Parathyroid adenoma (tissue), 2 donors: ENCODE measurements around the gene MYO15B.
A peak's percentile ranks its signal among the peaks of the same experiment; 100 is the strongest.
"Not testable (repeated sequence)": the region's sequence is repeated elsewhere in the genome, so short reads cannot be mapped to it uniquely, and the experiment has no call there.

Experiments
- H2AFZ ChIP-seq: fragments of 300-600 bp; sonication (generic); one replicate; pipeline ENCODE4 v1.7.0; 2017; ENCODE audit warnings: antibody characterized with exemption, mild to moderate bottlenecking
- H3K27ac ChIP-seq: fragments of 300-600 bp; sonication (generic); one replicate; pipeline ENCODE4 v1.7.0; 2017
- H3K27me3 ChIP-seq: fragments of 300-600 bp; sonication (generic); one replicate; pipeline ENCODE4 v1.7.0; 2017; ENCODE audit warnings: low read length; ENCODE audit not compliant: control insufficient read depth, insufficient read depth
- H3K36me3 ChIP-seq: fragments of 300-600 bp; sonication (generic); one replicate; pipeline ENCODE4 v1.7.0; 2017; ENCODE audit warnings: low read length; ENCODE audit not compliant: control insufficient read depth, insufficient read depth
- H3K4me1 ChIP-seq: fragments of 300-600 bp; sonication (generic); one replicate; pipeline ENCODE4 v1.7.0; 2017; ENCODE audit warnings: control low read depth
- H3K4me2 ChIP-seq: fragments of 300-600 bp; sonication (generic); one replicate; pipeline ENCODE4 v1.7.0; 2017; ENCODE audit warnings: low read length
- H3K4me3 ChIP-seq: fragments of 300-600 bp; sonication (generic); one replicate; pipeline ENCODE4 v1.7.0; 2017; ENCODE audit warnings: low read depth, low read length
- H3K79me2 ChIP-seq: fragments of 300-600 bp; sonication (generic); one replicate; pipeline ENCODE4 v1.7.0; 2017; ENCODE audit warnings: control low read depth
- H3K9ac ChIP-seq: fragments of 300-600 bp; sonication (generic); one replicate; pipeline ENCODE4 v1.7.0; 2017; ENCODE audit warnings: mild to moderate bottlenecking
- H3K9me3 ChIP-seq: fragments of 300-600 bp; sonication (generic); one replicate; pipeline ENCODE4 v1.7.0; 2017; ENCODE audit warnings: low read length; ENCODE audit not compliant: control insufficient read depth
- CTCF ChIP-seq: fragments of 300-600 bp; sonication (generic); IDR thresholded peaks from one replicate; pipeline ENCODE4 v1.7.0; 2017; ENCODE audit warnings: antibody characterized with exemption, mild to moderate bottlenecking
- donor health status: primary hyperparathyroidism.

The MYO15B gene

GRCh38 chr17:75637143-75637538 lies 49.5 kb downstream of the MYO15B start:
- Histone ChIP-seq H2AFZ (no peak overlapping the region), H3K27ac (no peak overlapping the region), H3K4me3 (no peak overlapping the region), H3K27me3 (no peaks in the 10 kb centered on the region), H3K36me3 (no peaks in the 10 kb centered on the region), H3K4me1 (peaks cover 44% of the 10 kb centered on the region), H3K9ac (no peak overlapping the region), H3K4me2 (peak overlapping the region; percentile 20), H3K9me3 (no peaks in the 10 kb centered on the region), H3K79me2 (peaks cover 2% of the 10 kb centered on the region)
- TF ChIP-seq CTCF: no peak

- no peaks in the 10 kb centered on the region for H3K9me3 ChIP-seq
- no peak overlapping the region for H3K9ac ChIP-seq
- peak overlapping the region; percentile 20 for H3K4me2 ChIP-seq
- no peak overlapping the region for H2AFZ ChIP-seq
- no peaks in the 10 kb centered on the region for H3K27me3 ChIP-seq
- H3K79me2 ChIP-seq: peaks cover 2% of the 10 kb centered on the region
- no peak overlapping the region for H3K27ac ChIP-seq
- no peak overlapping the region for H3K4me3 ChIP-seq
- H3K36me3 ChIP-seq: no peaks in the 10 kb centered on the region
- peaks cover 49% of the 10 kb centered on the region for H3K4me1 ChIP-seq
- no peak for TF ChIP-seq CTCF
These were observed 50.0 kb downstream of the MYO15B start for GRCh38 chr17:75637551-75637950.

- H3K36me3 ChIP-seq, H3K4me2 ChIP-seq, H3K27ac ChIP-seq, H3K9ac ChIP-seq, H3K27me3 ChIP-seq, H3K9me3 ChIP-seq, H2AFZ ChIP-seq, H3K79me2 ChIP-seq, H3K4me3 ChIP-seq: not testable (repeated sequence)
- peaks cover 53% of the 10 kb centered on the region for H3K4me1 ChIP-seq
These were observed 50.4 kb downstream of the MYO15B start for GRCh38 chr17:75638039-75638438.

- Histone ChIP-seq H3K27ac (peak overlapping the region; percentile 83), H3K9me3 (no peaks in the 10 kb centered on the region), H2AFZ (peak overlapping the region; percentile 53), H3K36me3 (no peaks in the 10 kb centered on the region), H3K9ac (no peak overlapping the region), H3K79me2 (peaks cover 2% of the 10 kb centered on the region), H3K4me1 (peaks cover 50% of the 10 kb centered on the region), H3K4me2 (peak overlapping the region; percentile 78), H3K4me3 (peak overlapping the region; percentile 78), H3K27me3 (no peaks in the 10 kb centered on the region)
- no peak for TF ChIP-seq CTCF
These were observed 51.3 kb downstream of the MYO15B start for GRCh38 chr17:75638893-75639292.

GRCh38 chr17:75639327-75639726 lies 51.7 kb downstream of the MYO15B start:
- Histone ChIP-seq H3K27ac (peak overlapping the region; percentile 83), H3K4me3 (peak overlapping the region; percentile 78), H3K4me1 (peaks cover 45% of the 10 kb centered on the region), H3K9me3 (no peaks in the 10 kb centered on the region), H3K4me2 (peak overlapping the region; percentile 78), H2AFZ (peak overlapping the region; percentile 53), H3K36me3 (no peaks in the 10 kb centered on the region), H3K79me2 (peaks cover 2% of the 10 kb centered on the region), H3K27me3 (no peaks in the 10 kb centered on the region), H3K9ac (no peak overlapping the region)
- no peak for TF ChIP-seq CTCF
